ENCODE measurements around the gene TAF1B.
"Not testable (repeated sequence)": the region's sequence is repeated elsewhere in the genome, so short reads cannot be mapped to it uniquely, and the experiment has no call there.

The TAF1B gene

DNA sequence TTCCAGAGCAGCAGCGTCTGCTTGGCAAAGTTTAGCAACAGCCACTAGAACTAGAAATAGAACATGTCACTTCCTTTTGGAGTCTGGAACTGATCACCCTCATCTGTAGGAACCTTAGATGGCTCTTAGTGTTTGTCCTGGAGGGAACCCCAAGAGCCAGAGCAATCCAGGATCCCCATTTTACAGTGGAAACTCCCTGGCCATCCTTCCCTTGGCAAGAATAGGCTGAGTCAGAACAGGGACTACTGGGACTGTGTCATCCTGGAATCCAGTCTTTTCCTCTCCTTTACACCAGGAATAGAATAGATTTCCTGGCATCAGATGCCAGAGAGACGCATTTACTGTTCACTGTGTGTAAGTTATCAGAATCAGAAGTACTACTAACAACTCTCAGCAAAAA lies 75.0 kb downstream of the TAF1B start:
- 64% methylated on average over 2 of the region's 2 CpGs for WGBS
- Histone ChIP-seq H3K36me3 (ENCODE audit: insufficient read depth, low read length) (peaks cover 81% of the 10 kb centered on the region), H3K9ac (ENCODE audit: low read depth, low read length) (no peak overlapping the region), H3K9me3 (ENCODE audit: insufficient read depth, low read depth, low read length) (no peaks in the 10 kb centered on the region), H3K4me1 (ENCODE audit: insufficient read depth, low read length) (no peaks in the 10 kb centered on the region; the same call in 1 of the 2 replicates), H3K4me3 (ENCODE audit: low read length) (no peak overlapping the region), H3K27ac (ENCODE audit: low read depth, low read length) (no peak overlapping the region), H3K27me3 (ENCODE audit: insufficient read depth, low read length) (no peaks in the 10 kb centered on the region)

DNA sequence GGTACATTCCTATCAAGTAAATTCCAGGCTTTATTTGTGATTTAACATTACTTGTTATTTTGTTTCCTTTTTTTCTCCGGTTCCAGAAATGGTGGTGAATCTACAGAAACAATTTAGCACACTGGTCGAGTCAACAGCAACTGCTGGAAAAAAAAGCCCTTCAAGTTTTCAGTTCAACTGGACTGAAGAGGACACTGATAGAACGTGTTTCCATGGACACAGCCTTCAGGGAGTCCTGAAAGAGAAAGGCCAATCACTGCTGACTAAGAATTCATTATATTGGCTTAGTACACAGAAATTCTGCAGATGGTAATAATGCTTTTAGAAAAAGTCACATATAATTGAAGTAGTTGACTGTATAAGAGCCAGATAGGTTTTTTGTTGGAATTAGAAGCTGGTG lies 76.2 kb downstream of the TAF1B start:
- Histone ChIP-seq H3K36me3 (ENCODE audit: insufficient read depth, low read length) (peaks cover 79% of the 10 kb centered on the region), H3K9ac (ENCODE audit: low read depth, low read length) (no peak overlapping the region), H3K9me3 (ENCODE audit: insufficient read depth, low read depth, low read length) (no peaks in the 10 kb centered on the region), H3K27me3 (ENCODE audit: insufficient read depth, low read length) (no peaks in the 10 kb centered on the region), H3K4me1 (ENCODE audit: insufficient read depth, low read length) (no peaks in the 10 kb centered on the region; the same call in 1 of the 2 replicates), H3K27ac (ENCODE audit: low read depth, low read length) (no peak overlapping the region), H3K4me3 (ENCODE audit: low read length) (no peak overlapping the region)
- 75% methylated on average over 3 of the region's 3 CpGs for WGBS

DNA sequence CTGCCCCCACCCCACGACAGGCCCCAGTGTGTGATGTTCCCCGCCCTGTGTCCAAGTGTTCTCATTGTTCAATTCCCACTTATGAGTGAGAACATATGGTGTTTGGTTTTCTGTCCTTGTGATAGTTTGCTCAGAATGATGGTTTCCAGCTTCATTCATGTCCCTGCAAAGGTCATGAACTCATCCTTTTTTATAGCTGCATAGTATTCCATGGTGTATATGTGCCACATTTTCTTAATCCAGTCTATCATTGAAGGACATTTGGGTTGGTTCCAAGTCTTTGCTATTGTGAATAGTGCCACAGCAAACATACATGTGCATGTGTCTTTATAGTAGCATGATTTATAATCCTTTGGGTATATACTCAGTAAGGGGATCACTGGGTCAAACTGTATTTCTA lies 83.7 kb downstream of the TAF1B start:
- H3K9me3 ChIP-seq (ENCODE audit: insufficient read depth, low read depth, low read length); H3K27me3 ChIP-seq (ENCODE audit: insufficient read depth, low read length); H3K4me3 ChIP-seq (ENCODE audit: low read length); H3K4me1 ChIP-seq (ENCODE audit: insufficient read depth, low read length); H3K27ac ChIP-seq (ENCODE audit: low read depth, low read length); H3K9ac ChIP-seq (ENCODE audit: low read depth, low read length): not testable (repeated sequence)
- peaks cover 29% of the 10 kb centered on the region for H3K36me3 ChIP-seq (ENCODE audit: insufficient read depth, low read length)
- 100% methylated on average over 1 of the region's 2 CpGs for WGBS

DNA sequence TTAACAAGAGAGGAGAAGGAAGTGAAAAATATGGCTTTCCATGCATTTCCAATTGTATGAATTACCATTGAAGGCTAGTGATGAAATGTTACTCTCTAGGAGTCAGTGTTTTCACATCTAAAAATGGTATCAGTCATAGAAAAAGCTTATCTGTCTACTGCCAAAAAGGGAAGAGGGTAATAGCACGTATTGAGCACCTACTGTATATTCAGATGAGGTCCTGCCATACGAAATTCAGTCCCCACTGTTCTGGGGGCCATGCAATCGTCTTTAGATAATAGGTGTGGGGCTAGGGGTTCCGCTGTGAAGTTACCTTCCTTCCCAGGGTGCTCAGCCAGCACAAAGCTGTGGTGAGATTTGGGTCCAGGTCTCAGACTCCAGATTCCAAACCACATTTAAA lies 94.0 kb downstream of the TAF1B start:
- Histone ChIP-seq H3K4me3 (ENCODE audit: low read length) (no peak overlapping the region), H3K4me1 (ENCODE audit: insufficient read depth, low read length) (peaks cover 15% of the 10 kb centered on the region), H3K27me3 (ENCODE audit: insufficient read depth, low read length) (no peaks in the 10 kb centered on the region), H3K27ac (ENCODE audit: low read depth, low read length) (no peak overlapping the region), H3K9ac (ENCODE audit: low read depth, low read length) (no peak overlapping the region), H3K9me3 (ENCODE audit: insufficient read depth, low read depth, low read length) (no peaks in the 10 kb centered on the region), H3K36me3 (ENCODE audit: insufficient read depth, low read length) (peaks cover 40% of the 10 kb centered on the region)
- WGBS = 96% methylated on average over 4 of the region's 4 CpGs

DNA sequence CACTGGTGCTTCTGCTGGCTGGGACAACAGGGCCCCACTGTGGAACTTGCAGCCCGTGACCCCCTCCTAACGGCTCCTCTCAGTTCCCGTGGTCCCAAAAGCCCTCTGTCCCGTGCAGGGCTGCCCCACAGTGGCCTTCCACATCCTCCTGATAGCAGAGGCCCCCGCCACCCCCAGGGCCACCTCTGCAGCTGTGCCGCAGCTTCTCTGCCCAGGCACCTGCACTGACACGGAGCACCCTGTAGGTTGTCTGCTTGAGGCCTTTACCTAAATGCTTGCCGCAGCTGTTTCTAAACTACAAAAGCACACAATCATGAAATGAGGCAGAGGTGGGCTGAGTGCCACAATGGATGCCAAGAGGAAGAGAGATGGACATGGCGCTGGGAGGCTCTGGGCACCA lies 94.7 kb downstream of the TAF1B start:
- peaks cover 15% of the 10 kb centered on the region for H3K4me1 ChIP-seq (ENCODE audit: insufficient read depth, low read length)
- H3K9me3 ChIP-seq (ENCODE audit: insufficient read depth, low read depth, low read length) = no peaks in the 10 kb centered on the region
- H3K27me3 ChIP-seq (ENCODE audit: insufficient read depth, low read length) = no peaks in the 10 kb centered on the region
- H3K9ac ChIP-seq (ENCODE audit: low read depth, low read length) = no peak overlapping the region
- peaks cover 33% of the 10 kb centered on the region for H3K36me3 ChIP-seq (ENCODE audit: insufficient read depth, low read length)
- no peak overlapping the region for H3K4me3 ChIP-seq (ENCODE audit: low read length)
- H3K27ac ChIP-seq (ENCODE audit: low read depth, low read length) = no peak overlapping the region
- 90% methylated on average over 9 of the region's 9 CpGs for WGBS

DNA sequence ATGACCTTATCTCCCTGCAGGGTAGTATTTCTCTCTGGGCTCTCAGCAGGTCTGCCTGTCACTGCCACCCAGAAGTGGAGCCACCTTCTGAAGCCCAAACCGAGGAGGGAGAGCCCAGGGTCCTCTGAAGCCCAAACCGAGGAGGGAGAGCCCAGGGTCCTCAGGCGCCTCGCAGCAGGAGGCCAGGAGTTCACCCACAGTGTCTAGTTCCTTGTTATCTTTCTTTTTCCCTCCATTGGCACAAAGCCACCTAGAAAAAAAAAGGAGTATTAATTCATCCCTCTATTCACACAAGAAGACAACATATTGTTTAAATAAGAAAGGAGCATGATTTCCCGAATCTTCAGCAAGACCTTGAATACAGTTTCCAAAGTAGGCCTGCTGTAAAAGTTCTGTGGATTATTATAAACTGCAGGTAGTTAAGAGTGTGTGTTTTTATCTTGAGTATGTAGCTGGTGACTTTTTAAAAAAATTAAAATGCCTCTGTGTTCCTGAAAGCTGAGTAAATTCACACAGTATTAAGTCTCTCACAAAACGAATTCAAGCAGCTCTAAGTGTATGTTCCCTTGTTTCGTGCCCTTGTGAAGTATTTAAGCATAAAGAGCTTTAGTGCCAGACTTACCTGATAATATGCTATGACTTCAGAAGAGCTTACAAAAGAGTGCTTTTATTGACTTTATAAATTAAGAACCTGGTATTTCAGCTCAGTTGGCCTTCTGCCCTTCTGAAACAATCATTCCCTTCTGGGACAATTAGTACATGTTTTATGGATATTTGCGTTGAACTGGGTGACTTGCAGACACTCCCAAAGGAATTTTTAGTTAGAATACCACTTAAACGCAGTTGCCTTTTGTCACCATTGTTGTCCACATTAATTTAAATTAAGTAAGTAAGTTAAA lies 96.6 kb downstream of the TAF1B start:
- H3K4me3 ChIP-seq (ENCODE audit: low read length) = no peak overlapping the region
- H3K9ac ChIP-seq (ENCODE audit: low read depth, low read length) = no peak overlapping the region
- peaks cover 16% of the 10 kb centered on the region for H3K36me3 ChIP-seq (ENCODE audit: insufficient read depth, low read length)
- peaks cover 15% of the 10 kb centered on the region for H3K4me1 ChIP-seq (ENCODE audit: insufficient read depth, low read length)
- H3K9me3 ChIP-seq (ENCODE audit: insufficient read depth, low read depth, low read length) = no peaks in the 10 kb centered on the region
- 83% methylated on average over 8 of the region's 9 CpGs for WGBS
- no peaks in the 10 kb centered on the region for H3K27me3 ChIP-seq (ENCODE audit: insufficient read depth, low read length)
- no peak overlapping the region for H3K27ac ChIP-seq (ENCODE audit: low read depth, low read length)

DNA sequence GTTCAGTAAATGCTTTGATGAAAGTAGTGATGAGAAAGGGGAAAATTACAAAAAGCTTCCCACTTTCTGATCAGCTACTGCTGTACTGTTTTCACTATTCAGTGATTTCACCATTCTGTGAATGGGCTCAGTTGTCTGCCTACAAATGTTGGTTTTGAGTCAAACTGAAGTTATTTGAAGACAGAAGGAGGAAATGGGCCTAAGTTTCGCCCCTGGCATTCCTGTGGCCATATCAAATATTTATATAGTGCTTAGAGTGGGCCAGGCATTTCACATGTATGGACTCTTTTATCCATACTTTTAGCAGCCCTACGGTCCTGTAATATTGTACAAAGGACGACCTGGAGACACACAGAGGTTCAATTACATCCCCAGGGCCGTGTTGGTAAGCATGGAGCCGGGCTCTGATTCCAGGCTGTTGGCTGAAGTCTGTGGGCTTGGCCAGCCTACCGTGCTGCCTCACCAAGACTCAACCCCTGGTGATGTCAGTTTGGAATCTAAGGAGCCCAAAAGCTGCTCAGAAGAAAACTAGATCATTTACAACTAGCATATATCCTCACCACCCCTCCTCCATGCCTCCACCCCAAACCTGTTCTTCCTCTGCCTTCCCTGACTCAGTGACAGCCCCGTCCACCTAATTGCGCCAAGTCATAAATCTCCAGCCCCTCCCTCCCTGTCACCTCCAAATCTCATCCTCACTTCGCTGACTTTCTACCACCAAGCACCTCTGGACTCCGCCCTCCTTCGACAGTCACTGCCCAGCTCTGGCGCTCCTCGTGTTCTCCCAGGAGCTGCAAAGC lies 98.1 kb downstream of the TAF1B start:
- Histone ChIP-seq H3K9ac (ENCODE audit: low read depth, low read length) (no peak overlapping the region), H3K27ac (ENCODE audit: low read depth, low read length) (no peak overlapping the region), H3K9me3 (ENCODE audit: insufficient read depth, low read depth, low read length) (no peaks in the 10 kb centered on the region), H3K4me1 (ENCODE audit: insufficient read depth, low read length) (peaks cover 15% of the 10 kb centered on the region), H3K27me3 (ENCODE audit: insufficient read depth, low read length) (no peaks in the 10 kb centered on the region), H3K36me3 (ENCODE audit: insufficient read depth, low read length) (peaks cover 5% of the 10 kb centered on the region; the same call in 1 of the 2 replicates), H3K4me3 (ENCODE audit: low read length) (no peak overlapping the region)
- 74% methylated on average over 13 of the region's 13 CpGs for WGBS

DNA sequence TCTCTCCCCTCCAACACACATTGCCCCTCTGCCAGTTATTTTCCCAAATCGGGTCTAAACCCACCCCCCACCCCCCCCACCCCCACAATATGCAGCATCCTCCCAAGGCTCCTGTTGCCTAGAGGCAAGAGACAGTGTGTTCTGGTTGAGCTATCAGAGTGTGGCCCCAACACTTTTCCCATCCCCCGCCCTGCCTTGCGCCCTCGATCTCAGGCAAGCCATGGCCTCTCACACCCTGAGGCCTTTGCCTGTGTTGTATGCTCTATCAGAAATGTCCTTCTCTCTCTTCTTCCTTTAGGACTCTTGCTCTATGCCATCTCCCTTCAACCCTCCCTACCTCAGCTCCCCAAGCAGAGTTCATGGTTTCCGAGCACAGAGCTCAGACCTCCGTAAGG lies 98.7 kb downstream of the TAF1B start:
- Histone ChIP-seq H3K9ac (ENCODE audit: low read depth, low read length) (no peak overlapping the region), H3K4me3 (ENCODE audit: low read length) (no peak overlapping the region)
- 79% methylated on average over 6 of the region's 6 CpGs for WGBS

DNA sequence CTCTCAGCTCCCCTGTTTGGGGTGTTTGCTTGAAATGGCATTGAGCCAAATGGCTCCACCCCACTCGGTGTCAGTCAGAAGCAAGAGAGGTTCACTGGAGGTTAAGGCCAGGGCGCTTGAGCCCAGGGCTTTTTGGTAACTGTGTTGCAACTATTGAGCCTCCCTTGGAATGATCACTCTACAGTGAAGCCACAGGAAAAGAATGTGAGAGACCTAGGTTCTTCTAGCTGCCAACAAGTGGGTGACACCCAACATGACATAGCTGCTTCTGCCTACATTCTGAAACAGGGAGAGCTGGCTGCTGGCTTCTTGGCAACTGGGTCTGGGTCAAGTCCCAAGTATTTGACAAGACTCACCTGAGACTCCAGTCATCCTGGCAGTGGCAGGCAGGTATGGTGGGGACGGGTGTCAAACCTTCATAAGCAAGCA lies 101.1 kb downstream of the TAF1B start:
- Histone ChIP-seq H3K27me3 (ENCODE audit: insufficient read depth, low read length) (peaks cover 8% of the 10 kb centered on the region), H3K4me1 (ENCODE audit: insufficient read depth, low read length) (peaks cover 15% of the 10 kb centered on the region), H3K9ac (ENCODE audit: low read depth, low read length) (no peak overlapping the region), H3K9me3 (ENCODE audit: insufficient read depth, low read depth, low read length) (no peaks in the 10 kb centered on the region), H3K27ac (ENCODE audit: low read depth, low read length) (no peak overlapping the region), H3K36me3 (ENCODE audit: insufficient read depth, low read length) (no peaks in the 10 kb centered on the region), H3K4me3 (ENCODE audit: low read length) (no peak overlapping the region)
- 85% methylated on average over 3 of the region's 3 CpGs for WGBS

More for the DNA sequence above, 98.7 kb downstream of the TAF1B start:
- Histone ChIP-seq H3K4me1 (ENCODE audit: insufficient read depth, low read length) (peaks cover 15% of the 10 kb centered on the region), H3K27ac (ENCODE audit: low read depth, low read length) (no peak overlapping the region), H3K9me3 (ENCODE audit: insufficient read depth, low read depth, low read length) (no peaks in the 10 kb centered on the region), H3K27me3 (ENCODE audit: insufficient read depth, low read length) (peaks cover under 1% of the 10 kb centered on the region; the same call in 1 of the 2 replicates), H3K36me3 (ENCODE audit: insufficient read depth, low read length) (no peaks in the 10 kb centered on the region)

DNA sequence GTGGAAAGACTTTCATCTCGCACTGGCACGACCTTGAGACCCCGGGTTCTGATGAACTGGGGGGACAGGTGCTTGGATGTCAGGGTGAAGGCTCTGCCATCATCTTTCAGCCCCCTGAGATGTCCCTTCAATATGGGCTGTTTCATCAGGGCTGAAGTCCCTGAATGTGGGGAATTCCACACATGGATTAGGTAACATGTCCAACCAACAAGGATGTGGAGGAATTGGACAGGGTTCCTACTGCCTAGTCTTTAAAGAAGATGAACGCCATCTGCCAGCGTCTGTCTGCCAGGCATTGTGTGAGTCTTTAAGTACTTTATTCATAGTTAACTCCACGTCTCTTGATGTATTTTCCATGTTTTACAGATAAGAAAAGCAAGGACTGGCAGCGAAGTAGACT lies 102.3 kb downstream of the TAF1B start:
- no peak overlapping the region for H3K9ac ChIP-seq (ENCODE audit: low read depth, low read length)
- no peaks in the 10 kb centered on the region for H3K36me3 ChIP-seq (ENCODE audit: insufficient read depth, low read length)
- H3K9me3 ChIP-seq (ENCODE audit: insufficient read depth, low read depth, low read length) = no peaks in the 10 kb centered on the region
- peaks cover 6% of the 10 kb centered on the region for H3K4me1 ChIP-seq (ENCODE audit: insufficient read depth, low read length)
- 91% methylated on average over 7 of the region's 7 CpGs for WGBS
- peaks cover 21% of the 10 kb centered on the region for H3K27me3 ChIP-seq (ENCODE audit: insufficient read depth, low read length)
- no peak overlapping the region for H3K27ac ChIP-seq (ENCODE audit: low read depth, low read length)
- no peak overlapping the region for H3K4me3 ChIP-seq (ENCODE audit: low read length)

DNA sequence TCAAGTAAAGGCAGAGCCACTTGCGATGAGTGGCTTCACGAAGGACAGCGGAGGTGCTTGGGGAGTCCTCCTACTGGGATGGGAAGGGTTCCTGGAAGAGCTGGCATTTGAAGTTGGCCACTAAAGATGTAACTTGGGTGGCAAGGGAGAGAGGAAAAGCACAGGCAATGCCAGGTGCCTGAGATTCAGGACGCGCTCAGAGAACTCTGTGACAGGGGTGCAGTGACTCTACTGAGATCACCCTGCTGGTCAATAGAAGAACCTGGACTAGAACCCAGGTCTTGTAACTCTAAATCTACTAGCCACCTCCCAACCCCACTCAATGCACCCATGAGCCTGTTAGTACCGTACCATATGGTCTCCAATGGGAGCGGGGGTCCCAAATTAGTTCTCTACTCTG lies 102.8 kb downstream of the TAF1B start:
- no peaks in the 10 kb centered on the region for H3K9me3 ChIP-seq (ENCODE audit: insufficient read depth, low read depth, low read length)
- H3K27me3 ChIP-seq (ENCODE audit: insufficient read depth, low read length) = peaks cover 25% of the 10 kb centered on the region
- H3K4me1 ChIP-seq (ENCODE audit: insufficient read depth, low read length) = peaks cover 5% of the 10 kb centered on the region
- H3K27ac ChIP-seq (ENCODE audit: low read depth, low read length) = no peak overlapping the region
- H3K4me3 ChIP-seq (ENCODE audit: low read length) = no peak overlapping the region
- H3K36me3 ChIP-seq (ENCODE audit: insufficient read depth, low read length) = no peaks in the 10 kb centered on the region
- WGBS = 81% methylated on average over 7 of the region's 7 CpGs
- H3K9ac ChIP-seq (ENCODE audit: low read depth, low read length) = no peak overlapping the region

Measured in HUES64 (cell line).